Activated B cell treated with CpG ODN at 0.5 μM for 24 hours (primary cell): ENCODE results near the gene CCR9. TPM values are rescaled to one million over a fixed set of nuclear protein-coding genes. Genes with fewer than 3 reads are reported as not detected.
A peak's percentile ranks its signal among the peaks of the same experiment; 100 is the strongest.

Experiments used
- ATAC-seq: fragments of 200-7000 bp; cut with Tn5 transposase; one replicate; pipeline ENCODE4 v1.10.0; 2021; ENCODE audit warnings: low read depth, mild to moderate bottlenecking, moderate library complexity
- CTCF ChIA-PET: fragments of 350-600 bp; sonication (Branson Sonifier 250); formaldehyde crosslinking; loops from one replicate; lab custom pipeline; 2021; ENCODE audit warnings: antibody characterized with exemption; lab: Charles Lee
- POLR2A ChIA-PET: fragments of 350-600 bp; sonication (Branson Sonifier 250); formaldehyde crosslinking; loops from one replicate; lab custom pipeline; 2021; ENCODE audit warnings: antibody characterized with exemption; lab: Charles Lee
- DNase-seq: peaks from one replicate; pipeline ENCODE4 v3.0.0; 2022
- H3K27ac Mint-ChIP-seq: one replicate; pipeline ENCODE4 v1.8.0; 2020; ENCODE audit warnings: mixed read lengths
- H3K27me3 Mint-ChIP-seq: one replicate; pipeline ENCODE4 v1.8.0; 2021; ENCODE audit warnings: mixed read lengths
- H3K36me3 Mint-ChIP-seq: one replicate; pipeline ENCODE4 v1.8.0; 2021; ENCODE audit warnings: low read depth, mixed read lengths
- H3K4me1 Mint-ChIP-seq: one replicate; pipeline ENCODE4 v1.8.0; 2021; ENCODE audit warnings: mixed read lengths
- H3K4me3 Mint-ChIP-seq: one replicate; pipeline ENCODE4 v1.8.0; 2020; ENCODE audit warnings: mild to moderate bottlenecking, mixed read lengths
- H3K9me3 Mint-ChIP-seq: one replicate; pipeline ENCODE4 v1.8.0; 2020; ENCODE audit warnings: mixed read lengths
- CTCF ChIP-seq: fragments of 200-600 bp; IDR thresholded peaks from one replicate; pipeline ENCODE4 v1.8.0; 2022; ENCODE audit warnings: antibody characterized with exemption, mild to moderate bottlenecking
- intact Hi-C: fragments of 100-400 bp; cut with micrococcal nuclease; formaldehyde crosslinking; loops from one replicate; pipeline ENCODE4 v1.15.1; 2024
- total RNA-seq: library from RNA; stranded (reverse); gene quantifications from 2 replicates; pipeline ENCODE4 v1.2.3, GENCODE V29; 2022

Gene CCR9
- total RNA-seq, 1 donor from 2014 or later, result 0.84 TPM

- no peak overlapping the region for H3K4me3 Mint-ChIP-seq
- no peaks in the 10 kb centered on the region for H3K9me3 Mint-ChIP-seq
- H3K4me1 Mint-ChIP-seq, result peaks cover 2% of the 10 kb centered on the region
- no peak overlapping the region for H3K27ac Mint-ChIP-seq
- TF ChIP-seq CTCF, result no peak
- ATAC-seq (no peak), DNase-seq (no peak)
- no peaks in the 10 kb centered on the region for H3K27me3 Mint-ChIP-seq
- ChIA-PET POLR2A (no interaction called here), CTCF (interaction anchor here (0.9 kb wide), 1 partner anchor 16 kb away, joined by 4 read pairs; no protein-coding TSS in a partner anchor)
- peaks cover 84% of the 10 kb centered on the region for H3K36me3 Mint-ChIP-seq
- intact Hi-C loops, result no loop called here
Observed at GRCh38 chr3:45922950-45923590, 36.7 kb downstream of the CCR9 start.

GRCh38 chr3:45923755-45924154, 37.4 kb downstream of the CCR9 start:
- ChIA-PET CTCF (no interaction called here), POLR2A (no interaction called here)
- no peaks in the 10 kb centered on the region for H3K27me3 Mint-ChIP-seq
- H3K27ac Mint-ChIP-seq, result no peak overlapping the region
- DNase-seq, result no peak
- TF ChIP-seq CTCF, result no peak
- H3K36me3 Mint-ChIP-seq, result peaks cover 86% of the 10 kb centered on the region
- intact Hi-C loops, result no loop called here
- peaks cover under 1% of the 10 kb centered on the region for H3K4me1 Mint-ChIP-seq
- no peak for ATAC-seq
- no peak overlapping the region for H3K4me3 Mint-ChIP-seq
- H3K9me3 Mint-ChIP-seq, result no peaks in the 10 kb centered on the region

GRCh38 chr3:45927881-45928280, 41.5 kb downstream of the CCR9 start:
- intact Hi-C loops, result loop anchor here (5.0 kb wide), 1 partner anchor 266 kb away; no protein-coding TSS in a partner anchor
- CTCF ChIA-PET, result interaction anchor here (1.4 to 4.6 kb wide), 2 partner anchors 87 to 167 kb away, joined by 3 to 50 read pairs; no protein-coding TSS in a partner anchor
- Mint-ChIP-seq H3K4me1 (no peaks in the 10 kb centered on the region), H3K4me3 (no peak overlapping the region), H3K27me3 (no peaks in the 10 kb centered on the region), H3K36me3 (peaks cover 92% of the 10 kb centered on the region), H3K27ac (no peak overlapping the region), H3K9me3 (no peaks in the 10 kb centered on the region)
- no peak for DNase-seq
- POLR2A ChIA-PET, result no interaction called here
- TF ChIP-seq CTCF, result no peak
- ATAC-seq, result no peak

GRCh38 chr3:45929042-45929679, 42.8 kb downstream of the CCR9 start:
- Mint-ChIP-seq H3K9me3 (no peaks in the 10 kb centered on the region), H3K27ac (no peak overlapping the region), H3K4me3 (no peak overlapping the region), H3K4me1 (no peaks in the 10 kb centered on the region), H3K36me3 (peaks cover 92% of the 10 kb centered on the region), H3K27me3 (no peaks in the 10 kb centered on the region)
- POLR2A ChIA-PET, result no interaction called here
- CTCF ChIA-PET, result interaction anchor here (0.6 to 4.6 kb wide), 11 partner anchors 10 to 449 kb away, joined by 3 to 50 read pairs (median 4); partner anchors contain the start of gene LZTFL1
- peak; percentile 92 for ATAC-seq
- DNase-seq, result peak; percentile 54
- intact Hi-C loops, result loop anchor here (1.0 to 5.0 kb wide), 5 partner anchors 87 to 892 kb away; partner anchors contain the start of gene LZTFL1
- no peak for TF ChIP-seq CTCF

- no peak for DNase-seq
- TF ChIP-seq CTCF, result no peak
- ChIA-PET POLR2A (no interaction called here), CTCF (interaction anchor here (1.0 to 4.6 kb wide), 3 partner anchors 147 to 170 kb away, joined by 3 to 50 read pairs (median 4); no protein-coding TSS in a partner anchor)
- ATAC-seq, result no peak
- H3K27ac Mint-ChIP-seq, result no peak overlapping the region
- H3K9me3 Mint-ChIP-seq, result no peaks in the 10 kb centered on the region
- H3K36me3 Mint-ChIP-seq, result peaks cover 99% of the 10 kb centered on the region
- no peaks in the 10 kb centered on the region for H3K4me1 Mint-ChIP-seq
- no peak overlapping the region for H3K4me3 Mint-ChIP-seq
- H3K27me3 Mint-ChIP-seq, result no peaks in the 10 kb centered on the region
- intact Hi-C loops, result no loop called here
Observed at GRCh38 chr3:45931496-45931895, 45.2 kb downstream of the CCR9 start.
